NCI-H1048 (cell line): ENCODE results near the gene TRDN.

ENCODE experiments used
- DNase-seq: peaks from one replicate; lab custom pipeline; 2025; lab: John Stamatoyannopoulos, UW

Gene TRDN, protein sequence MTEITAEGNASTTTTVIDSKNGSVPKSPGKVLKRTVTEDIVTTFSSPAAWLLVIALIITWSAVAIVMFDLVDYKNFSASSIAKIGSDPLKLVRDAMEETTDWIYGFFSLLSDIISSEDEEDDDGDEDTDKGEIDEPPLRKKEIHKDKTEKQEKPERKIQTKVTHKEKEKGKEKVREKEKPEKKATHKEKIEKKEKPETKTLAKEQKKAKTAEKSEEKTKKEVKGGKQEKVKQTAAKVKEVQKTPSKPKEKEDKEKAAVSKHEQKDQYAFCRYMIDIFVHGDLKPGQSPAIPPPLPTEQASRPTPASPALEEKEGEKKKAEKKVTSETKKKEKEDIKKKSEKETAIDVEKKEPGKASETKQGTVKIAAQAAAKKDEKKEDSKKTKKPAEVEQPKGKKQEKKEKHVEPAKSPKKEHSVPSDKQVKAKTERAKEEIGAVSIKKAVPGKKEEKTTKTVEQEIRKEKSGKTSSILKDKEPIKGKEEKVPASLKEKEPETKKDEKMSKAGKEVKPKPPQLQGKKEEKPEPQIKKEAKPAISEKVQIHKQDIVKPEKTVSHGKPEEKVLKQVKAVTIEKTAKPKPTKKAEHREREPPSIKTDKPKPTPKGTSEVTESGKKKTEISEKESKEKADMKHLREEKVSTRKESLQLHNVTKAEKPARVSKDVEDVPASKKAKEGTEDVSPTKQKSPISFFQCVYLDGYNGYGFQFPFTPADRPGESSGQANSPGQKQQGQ

DNA sequence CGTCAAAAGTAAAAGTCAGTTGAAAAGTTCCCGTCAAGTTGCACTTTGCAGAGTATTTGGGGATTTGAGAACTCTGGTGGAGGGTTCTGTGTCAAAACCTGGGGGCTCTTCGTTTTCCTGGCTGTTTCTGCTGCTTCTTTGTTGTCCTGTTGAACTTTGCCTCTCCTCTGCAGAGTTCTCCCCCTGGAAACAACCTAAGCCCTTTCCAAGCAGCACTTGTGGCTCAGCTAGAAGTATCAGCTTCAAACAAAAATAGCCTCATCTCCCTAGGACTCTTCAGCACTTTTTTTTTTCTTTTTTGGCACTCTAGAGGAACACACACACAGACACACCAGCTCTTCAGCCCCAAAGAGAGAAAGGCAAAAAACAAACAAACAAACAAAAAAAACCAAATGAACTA is at the start of gene TRDN:
TRDN (minus strand) TSS at position 169 of the 400 bp plus-strand sequence. CDS start 175 bp downstream, outside the sequence.
- DNase-seq: no peak

DNA sequence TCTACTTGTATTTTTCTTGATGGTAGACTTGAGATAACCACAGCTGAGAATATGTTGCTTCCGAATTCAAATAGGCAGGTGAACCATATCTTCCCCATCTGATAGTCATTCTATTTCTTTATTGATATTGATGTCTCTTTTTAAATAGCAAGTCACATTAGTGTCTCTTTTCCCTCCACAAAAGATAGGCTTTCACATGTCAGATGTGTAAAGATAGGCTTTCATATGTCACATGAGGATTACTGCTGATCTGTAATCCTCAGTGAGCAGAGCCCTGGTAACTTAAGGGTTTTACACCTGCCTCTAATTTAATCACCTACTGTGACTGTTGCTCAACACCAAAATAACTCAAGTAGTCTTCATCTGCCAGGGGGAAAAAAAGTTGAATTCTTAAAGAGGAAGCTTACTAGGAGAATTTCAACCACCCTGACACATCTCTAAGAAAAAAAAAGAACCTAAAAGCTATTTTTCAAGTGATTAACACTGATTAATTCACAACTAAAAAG is 45.3 kb upstream of the TRDN start:
- DNase-seq: no peak

DNA sequence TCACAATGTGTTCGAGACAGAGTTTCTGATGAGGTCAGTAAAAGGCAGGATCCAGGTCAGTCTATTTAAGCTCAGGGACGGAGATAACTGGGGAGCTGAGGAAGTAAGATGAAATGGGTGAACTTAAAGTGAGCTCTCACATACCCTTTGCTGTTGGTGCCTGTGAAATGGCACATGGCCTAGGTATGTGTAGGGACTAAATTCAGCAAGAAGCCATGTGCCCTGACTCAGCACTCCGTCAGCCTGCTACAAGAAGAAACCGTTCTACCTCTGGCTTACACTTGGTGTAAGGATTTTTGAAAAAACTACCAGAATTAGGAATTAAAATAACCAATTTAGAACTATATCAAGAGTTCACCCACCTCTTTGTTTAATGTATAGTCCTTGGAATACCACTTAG is 41.1 kb upstream of the TRDN start:
- no peak for DNase-seq

DNA sequence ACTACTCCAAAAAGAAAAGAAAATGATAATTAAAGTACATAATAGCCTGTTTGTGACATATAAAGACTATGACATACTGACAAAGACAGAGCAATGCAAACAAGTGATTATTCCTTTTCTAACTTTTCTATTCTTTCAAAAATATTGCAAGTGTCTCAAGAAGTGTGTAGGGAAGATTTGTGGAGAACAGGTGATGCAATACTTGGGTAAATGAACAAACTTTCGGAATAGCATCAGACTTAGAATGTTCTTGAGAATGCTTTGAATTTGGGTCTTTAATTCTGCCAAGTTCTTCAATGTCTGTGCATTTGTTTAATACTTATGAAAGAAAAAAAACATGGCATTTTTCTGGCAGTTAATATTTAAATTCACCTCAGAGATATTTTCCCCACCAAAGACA is 40.0 kb upstream of the TRDN start:
- DNase-seq: no peak

DNA sequence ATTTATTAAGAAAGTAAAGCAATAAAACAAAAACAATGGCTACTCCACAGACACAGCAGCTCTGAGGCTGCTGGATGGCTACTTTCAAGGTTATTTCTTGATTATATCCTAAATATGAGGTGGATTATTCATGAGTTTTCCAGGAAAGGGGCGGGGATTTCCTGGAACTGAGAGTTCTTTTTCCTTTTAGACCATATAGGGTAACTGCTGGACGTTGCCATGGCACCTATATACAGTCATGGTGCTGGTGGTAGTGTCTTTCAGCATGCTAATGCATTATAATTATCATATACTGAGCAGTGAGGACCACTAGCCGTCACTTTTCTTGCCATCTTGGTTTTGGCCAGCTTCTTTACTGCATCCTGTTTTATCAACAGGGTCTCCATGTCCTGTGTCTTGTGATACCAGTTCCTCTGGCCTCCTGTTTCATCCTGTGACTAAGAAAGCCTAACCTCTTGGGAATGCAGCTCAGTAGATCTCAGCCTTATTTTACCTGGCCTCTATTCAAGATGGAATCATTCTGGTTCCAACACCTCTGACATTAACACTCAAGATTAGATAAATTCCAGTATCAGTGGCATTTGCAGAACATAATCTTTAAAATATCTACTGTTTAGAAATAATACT is 32.3 kb upstream of the TRDN start:
- DNase-seq: no peak

DNA sequence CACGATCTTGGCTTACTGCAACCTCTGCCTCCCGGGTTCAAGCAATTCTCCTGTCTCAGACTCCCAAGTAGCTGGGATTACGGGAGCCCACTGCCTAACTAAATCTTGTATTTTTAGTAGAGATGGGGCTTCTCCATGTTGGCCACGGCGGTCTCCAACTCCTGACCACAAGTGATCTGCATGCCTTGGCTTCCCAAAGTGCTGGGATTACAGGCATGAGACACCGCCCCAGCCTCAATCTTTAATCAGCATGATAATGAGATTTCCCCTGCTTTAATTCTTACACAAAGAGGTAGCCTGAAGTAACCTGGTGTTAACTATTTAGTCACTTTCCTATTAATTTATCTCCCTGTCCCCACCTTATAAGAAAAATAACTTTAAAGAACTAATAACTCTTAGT is 31.3 kb upstream of the TRDN start:
- DNase-seq: no peak

DNA sequence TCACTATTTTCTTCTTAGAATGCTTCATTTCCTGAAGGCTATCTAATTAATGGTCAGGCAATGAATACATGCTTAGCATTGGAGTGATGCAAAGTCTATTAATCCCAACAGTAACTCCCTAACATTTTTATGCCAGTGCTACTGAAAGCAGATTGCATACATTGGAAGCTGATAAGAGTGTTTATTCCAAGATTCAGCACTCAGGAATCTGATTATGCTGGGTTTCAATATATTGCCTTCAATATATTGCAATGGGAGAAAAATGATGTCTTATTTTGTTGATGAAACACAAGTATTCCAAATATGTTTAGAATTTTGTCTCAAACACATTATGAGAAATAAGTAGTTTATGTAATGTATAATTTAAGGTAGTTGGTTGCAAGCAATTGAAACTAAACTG is 26.7 kb upstream of the TRDN start:
- no peak for DNase-seq

DNA sequence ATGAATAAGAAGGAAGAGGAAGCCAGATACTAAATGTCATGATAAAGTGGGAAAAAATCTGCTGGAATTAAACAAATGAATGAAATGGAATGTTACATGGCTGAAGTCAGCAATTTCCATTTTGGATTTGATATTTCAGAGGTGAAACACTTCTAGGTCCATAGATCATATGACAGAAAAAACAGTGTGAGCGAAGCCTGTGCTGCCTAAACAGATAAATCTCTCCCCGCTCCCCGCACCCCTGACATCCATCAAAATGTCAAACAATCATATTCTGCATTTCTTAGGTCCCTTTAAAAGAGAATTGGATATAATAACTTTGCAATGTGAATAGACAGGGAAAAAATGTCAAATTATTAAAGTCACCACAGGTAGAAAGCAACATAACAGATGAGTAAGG is 26.0 kb upstream of the TRDN start:
- no peak for DNase-seq

DNA sequence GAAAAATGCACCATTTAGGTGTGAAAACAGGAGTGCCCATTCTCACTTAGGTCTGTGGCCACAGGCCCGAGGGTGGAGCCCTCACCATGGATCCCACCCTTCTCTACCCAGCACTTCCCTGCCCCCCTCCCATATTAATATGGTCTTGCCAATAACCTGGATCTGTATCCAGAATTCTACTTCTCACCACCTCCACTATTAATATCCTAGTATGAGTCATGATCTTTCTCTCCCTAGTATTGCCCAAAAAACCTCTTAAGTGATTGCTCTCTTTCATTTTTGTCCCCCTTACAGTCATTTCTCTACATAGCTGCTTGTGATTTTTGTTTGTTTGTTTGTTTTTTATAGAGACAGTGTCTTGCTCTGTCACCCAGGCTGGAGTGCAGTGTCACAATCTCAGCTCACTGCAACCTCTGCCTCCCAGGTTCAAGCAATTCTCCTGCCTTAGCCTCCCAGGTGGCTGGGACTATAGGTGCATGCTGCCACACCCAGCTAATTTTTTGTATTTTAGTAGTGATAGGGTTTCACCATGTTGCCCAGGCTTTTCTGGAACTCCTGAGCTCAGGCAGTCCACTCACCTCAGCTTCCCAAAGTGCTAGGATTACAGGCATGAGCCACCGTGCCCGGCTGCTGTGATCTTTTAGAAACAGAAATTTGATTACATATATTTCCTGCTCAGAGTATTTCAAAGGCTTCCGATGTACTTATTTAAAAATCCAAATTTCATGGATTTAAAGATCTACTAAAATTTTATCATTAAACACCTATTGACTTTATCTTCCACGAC is 24.5 kb upstream of the TRDN start:
- DNase-seq: no peak

DNA sequence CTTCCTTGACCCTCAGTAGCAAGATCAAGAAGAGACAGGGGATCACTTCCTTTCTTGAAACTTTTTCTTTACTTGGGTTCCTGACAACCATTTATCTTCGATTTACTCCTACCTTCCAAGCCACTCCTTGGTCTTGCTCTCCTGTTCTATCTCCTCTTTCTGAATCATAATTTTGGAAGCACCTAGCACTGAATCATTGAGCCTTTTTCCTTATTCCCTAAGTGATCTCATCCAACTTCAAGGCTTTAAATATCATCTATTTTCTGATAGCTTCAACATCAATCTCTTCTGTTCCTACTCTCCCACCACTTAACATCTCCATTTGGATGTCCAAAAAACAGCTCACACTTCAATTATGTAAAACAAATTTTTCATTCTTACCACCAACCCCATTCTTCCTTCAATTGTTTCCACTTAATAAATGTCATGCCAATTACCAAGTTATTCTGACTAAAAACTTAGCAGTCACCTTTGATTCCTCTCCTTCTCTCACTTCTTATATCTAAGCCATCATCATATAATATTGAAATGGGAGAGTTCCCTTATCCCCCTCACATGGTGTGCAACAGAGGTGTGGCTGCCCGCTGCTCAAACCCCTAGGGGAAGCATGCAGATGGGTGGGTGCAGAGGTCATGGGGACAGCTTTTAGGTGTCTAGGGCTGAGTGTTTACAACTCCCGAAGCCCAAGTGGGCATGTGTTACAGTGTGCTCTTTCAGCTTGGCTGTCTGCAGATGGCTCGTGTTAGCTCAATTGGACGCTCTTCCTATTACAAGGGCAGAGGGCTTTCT is 23.4 kb upstream of the TRDN start:
- no peak for DNase-seq

DNA sequence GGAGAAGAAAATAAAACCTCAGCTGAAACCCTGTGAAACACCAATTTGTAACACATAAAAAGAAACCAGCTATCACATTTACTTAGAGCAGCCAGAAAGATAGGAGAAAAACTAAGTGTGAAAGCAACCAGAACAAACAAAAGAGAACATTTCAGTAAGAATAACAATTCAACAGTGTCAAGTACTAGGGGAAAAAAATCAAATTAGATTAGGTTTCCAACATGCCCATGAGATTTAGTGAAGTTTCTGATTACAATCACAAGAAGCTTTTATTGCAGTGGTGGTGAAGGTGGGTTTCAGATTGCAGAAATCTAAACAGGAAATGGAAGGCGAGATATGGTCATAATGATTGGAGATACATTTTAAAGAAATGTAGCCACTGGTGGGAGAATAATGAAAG is 22.1 kb upstream of the TRDN start:
- DNase-seq: no peak

DNA sequence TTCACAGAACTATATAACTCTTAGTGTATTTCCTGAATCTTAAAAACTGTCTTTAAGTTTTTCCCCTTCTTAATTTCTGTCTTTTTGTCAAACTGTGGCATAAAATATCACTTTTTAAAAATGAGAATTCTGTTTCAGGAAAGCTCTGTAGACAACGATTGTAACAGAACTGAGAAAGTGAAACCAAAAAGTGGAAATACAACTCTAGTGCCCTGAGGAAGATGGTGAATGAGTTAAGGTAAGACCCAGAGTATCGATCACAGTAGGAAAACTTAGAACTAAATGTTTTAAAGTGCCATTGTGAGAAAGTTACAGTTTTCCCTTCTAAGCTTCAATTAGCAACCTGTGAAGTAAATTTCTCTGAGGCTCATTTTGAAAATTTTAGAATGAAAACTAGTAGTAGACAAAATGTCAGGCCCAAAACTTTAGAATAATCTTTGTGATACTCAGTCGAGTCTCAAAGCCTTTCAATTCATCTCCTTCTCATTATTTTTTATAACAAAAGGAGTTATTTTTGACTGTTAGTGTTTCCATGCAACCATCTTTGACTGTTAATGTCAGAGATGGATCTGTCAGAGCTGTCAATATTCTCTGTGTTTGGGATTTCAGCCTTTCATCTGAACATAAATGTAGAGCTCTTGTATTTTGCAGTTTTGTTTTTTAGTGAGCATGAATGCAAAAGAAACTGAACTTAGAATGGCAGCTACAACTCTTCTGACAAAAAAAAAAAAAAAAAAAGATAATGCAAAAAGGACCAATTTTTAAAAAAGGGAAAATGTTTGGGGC is 19.0 kb upstream of the TRDN start:
- no peak for DNase-seq

DNA sequence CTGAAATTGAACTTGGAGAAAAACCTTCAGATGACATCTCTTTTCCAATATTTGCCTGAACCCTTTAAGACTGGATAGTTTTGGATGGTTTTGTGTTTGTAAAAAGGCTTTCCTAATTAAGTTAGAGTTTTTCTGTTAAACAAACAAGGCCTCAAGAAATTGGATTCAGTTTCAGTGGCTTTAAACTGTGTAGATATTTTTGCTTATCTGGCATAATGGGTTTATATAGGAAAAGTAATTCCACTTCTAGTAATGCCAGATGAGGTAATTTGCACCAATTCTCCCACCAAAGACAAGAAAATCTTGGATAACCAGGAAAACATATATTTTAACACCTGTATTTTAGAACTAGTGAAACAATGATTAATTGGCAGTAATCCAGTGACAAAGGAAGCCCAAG is 12.0 kb upstream of the TRDN start:
- no peak for DNase-seq

DNA sequence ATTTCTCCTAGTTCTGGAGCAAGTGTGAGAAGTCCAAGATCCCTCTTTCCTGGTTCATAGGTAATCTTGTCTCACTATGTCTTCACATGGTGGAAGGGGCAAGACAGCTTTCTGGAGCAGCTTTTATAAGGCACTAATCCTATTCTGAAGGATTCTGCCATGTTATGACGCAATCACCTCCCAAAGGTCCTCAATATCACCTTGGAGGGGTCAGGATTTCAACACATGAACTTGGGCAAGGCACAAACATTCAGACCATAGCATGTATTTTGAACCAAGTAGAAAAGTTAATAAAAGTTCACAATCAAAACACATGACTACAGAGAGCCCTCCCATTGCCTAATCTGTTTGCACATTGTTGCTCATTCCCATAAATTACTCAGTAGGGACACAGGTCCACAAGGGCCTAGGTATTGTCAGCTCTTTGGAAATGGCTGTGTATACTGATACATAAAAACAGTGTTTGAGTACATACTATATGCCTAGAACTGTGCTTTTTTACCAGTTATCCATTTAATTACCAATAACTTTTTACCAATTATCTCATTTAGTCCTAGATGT is 11.3 kb upstream of the TRDN start:
- no peak for DNase-seq

DNA sequence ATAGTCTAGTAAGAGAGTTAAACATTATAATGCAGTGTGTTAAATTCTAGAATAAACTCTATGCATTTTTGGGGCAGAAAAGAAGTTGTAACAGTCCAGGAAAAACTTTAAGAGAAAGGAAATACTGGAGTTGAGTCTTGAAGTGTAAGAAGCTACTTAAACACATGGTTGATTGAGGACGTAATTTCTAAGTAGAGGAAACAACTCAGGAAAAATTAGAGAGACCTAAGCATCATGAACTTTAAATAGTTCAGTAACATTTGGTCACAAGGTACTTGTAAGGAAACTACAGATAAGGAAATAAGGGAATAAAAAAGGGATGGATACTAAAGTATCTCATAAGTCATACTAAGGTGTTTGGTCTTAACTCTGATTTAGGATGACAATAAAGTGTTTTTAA is 4.7 kb upstream of the TRDN start:
- no peak for DNase-seq

DNA sequence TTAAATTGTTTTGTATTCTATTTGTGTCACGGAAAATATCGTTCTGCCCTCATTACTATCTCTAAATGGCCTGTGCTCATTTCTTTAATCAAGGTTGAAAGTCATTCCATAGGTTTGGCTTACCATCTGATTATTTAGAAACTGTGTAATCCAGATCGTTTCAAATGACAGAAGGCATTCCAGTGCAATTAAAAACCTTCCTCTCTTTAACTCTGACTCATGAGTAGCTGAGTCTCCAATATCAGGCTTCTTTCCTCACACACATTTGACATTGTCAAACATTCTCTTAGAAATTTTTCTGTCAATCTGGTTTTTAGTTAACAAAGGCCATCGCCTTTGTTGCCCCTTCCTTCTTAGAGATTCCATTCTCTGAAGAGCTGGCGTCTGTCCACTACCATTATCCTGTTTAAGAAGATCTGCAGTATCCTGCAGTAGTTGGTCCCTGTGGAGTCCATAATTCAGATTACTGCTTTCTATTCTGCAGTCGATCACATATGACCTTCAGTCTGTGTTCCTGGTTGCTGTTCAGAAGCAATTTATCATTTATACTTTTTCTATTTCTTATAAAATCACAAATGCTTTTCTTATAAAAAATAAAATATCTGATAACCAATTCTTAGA is 3.9 kb upstream of the TRDN start:
- DNase-seq: no peak

DNA sequence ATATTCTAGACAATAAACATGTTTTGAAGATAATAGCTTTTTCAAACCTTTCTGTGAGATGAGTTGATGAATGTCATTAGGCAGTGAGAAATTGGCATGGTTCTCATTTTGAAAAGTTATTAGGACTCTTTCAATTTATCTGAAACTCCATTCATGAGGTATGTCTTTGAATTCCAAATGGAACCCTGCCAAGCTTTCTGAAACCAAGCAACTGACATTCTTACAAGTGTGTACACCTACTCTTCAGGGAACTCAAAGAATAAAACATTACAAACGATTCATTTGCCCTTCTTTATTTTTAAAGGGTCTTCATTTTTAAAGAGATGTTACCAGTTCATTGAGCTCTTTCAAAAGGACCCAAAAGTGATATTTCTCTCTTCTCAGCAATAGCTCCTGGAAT is 2.1 kb upstream of the TRDN start:
- DNase-seq: no peak

DNA sequence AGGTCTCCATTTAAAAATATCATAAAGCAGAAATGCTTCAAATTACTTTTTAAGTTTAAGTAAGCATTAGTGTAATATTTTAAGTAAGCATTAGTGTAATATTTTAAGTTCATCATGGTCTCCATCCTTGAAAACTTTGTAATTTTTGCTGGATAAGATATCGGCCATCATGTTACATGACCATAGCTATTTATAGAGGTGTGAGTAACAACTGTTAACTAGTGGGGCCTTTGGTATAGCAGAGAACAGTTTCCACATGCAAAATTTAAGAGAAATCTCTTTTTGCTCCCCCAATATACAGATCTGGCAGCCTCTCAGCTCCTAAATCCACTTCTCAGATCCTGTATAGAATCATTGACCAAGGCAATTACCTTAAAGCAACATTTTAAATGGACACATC is 468 bp downstream of the TRDN start:
- DNase-seq: no peak

DNA sequence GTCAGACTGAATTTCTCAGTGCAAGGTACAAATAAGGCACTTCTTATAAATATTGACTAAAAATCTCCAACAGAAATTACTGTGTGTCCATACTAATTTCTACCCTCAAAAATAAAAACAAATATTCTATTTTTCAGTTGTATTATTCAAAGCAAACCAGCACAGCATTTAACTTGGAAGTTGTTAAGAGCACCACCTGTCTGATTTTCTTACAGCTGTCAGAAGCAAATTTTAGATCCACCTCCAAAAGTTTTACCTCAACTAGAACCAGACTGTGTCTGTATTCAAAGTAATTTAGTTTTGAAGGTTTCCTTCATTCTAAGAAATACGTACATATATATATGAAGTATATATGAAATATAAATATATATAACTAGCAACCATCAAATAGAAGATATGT is 1.2 kb downstream of the TRDN start:
- no peak for DNase-seq

DNA sequence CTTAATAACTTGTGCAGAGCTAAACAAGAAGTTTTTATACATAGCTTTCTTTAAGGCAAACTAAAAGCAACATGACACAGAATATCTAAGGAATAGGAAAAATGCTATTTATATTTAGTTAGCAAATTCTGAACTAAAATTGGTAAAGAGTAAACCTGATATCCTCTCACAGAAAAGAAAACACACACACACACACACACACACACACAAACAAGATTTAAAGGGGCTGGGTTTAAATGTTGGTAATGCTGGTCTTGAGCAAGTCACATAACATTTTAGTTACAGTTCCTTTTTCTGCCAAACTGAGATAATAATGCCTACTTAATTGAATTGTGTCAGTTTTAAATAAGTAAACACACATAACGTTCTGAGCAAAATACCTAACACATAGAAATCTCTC is 1.6 kb downstream of the TRDN start:
- no peak for DNase-seq
